ENCODE measurements around the gene CHN2.
"Not testable (repeated sequence)": the region's sequence is repeated elsewhere in the genome, so short reads cannot be mapped to it uniquely, and the experiment has no call there.

Gene CHN2

DNA sequence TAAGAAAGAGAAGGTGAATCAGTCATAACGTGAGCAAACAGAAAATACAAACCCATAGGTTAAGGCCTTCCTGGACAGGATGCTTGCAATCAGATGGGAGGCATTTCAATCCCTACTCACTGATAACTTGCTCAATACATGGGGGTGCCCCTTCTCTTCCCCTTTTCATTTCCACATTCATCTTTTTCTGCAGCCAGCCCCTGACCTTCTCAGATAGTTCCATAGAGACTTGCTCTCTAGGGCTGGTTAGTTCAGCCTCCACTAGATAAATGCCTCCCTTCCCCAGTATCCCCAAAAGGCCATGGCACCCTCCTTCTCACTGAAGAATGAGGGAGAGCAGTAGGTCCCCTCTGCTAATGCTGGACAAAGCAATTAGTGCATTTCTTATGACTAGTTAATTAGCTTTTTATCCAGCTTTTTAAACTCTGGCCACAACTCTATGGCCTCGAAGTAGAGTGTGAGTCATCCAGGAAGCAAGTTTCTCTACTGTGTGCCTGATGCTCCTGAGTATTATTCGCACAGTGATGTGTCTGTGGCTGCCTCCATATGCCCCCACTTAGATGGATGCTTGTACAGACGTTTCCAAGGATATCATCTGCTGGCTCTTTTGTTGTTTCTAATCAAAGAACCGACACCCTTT lies 12.7 kb downstream of the CHN2 start:
- FAIRE-seq (no peak), DNase-seq (ENCODE audit: insufficient read length) (no peak)
- TF ChIP-seq POLR2A (IDR thresholded peaks at IDR 0.05; ENCODE audit: low read depth, low read length) = no peak
- no peak for TF ChIP-seq TAF1 (IDR thresholded peaks at IDR 0.05; ENCODE audit: borderline replicate concordance, low read depth, low read length)
- TF ChIP-seq POLR2AphosphoS5 (IDR thresholded peaks at IDR 0.05; ENCODE audit: low read depth, low read length) = no peak

- FAIRE-seq = no peak
- no peak for TF ChIP-seq POLR2AphosphoS5 (IDR thresholded peaks at IDR 0.05; ENCODE audit: low read depth, low read length)
- no peak for TF ChIP-seq POLR2A (IDR thresholded peaks at IDR 0.05; ENCODE audit: low read depth, low read length)
- no peak for TF ChIP-seq TAF1 (IDR thresholded peaks at IDR 0.05; ENCODE audit: borderline replicate concordance, low read depth, low read length)
- DNase-seq (ENCODE audit: insufficient read length) = no peak
These were observed 14.1 kb downstream of the CHN2 start for GRCh38 chr7:29208410-29209250.

GRCh38 chr7:29209745-29210144 lies 15.2 kb downstream of the CHN2 start:
- no peak for FAIRE-seq
- TF ChIP-seq POLR2AphosphoS5 (IDR thresholded peaks at IDR 0.05; ENCODE audit: low read depth, low read length) = no peak
- TF ChIP-seq POLR2A (IDR thresholded peaks at IDR 0.05; ENCODE audit: low read depth, low read length) = no peak
- no peak for TF ChIP-seq TAF1 (IDR thresholded peaks at IDR 0.05; ENCODE audit: borderline replicate concordance, low read depth, low read length)
- no peak for DNase-seq (ENCODE audit: insufficient read length)

- not testable (repeated sequence) for DNase-seq (ENCODE audit: insufficient read length); FAIRE-seq
These were observed 18.2 kb downstream of the CHN2 start for GRCh38 chr7:29212736-29213135.

DNA sequence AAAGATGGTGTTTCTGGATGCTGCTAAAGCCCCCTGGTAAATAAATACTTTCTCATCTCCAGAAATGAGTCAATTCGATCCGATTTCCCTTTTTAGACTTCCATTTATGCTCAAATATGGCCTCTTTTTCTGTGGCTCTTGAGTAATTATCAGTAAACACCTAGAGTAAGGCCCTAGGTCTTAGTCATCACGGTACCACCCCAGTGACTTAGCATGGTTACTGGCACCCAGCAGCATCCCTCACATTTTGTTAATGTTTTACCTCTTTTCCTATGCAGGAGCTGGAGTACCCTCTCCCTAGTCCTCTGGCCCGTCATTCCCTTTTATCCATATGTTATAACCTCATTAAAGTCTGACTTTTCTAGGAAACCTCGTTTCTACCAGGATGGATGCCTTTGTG lies 19.5 kb downstream of the CHN2 start:
- TF ChIP-seq POLR2AphosphoS5 (IDR thresholded peaks at IDR 0.05; ENCODE audit: low read depth, low read length) (no peak), TAF1 (IDR thresholded peaks at IDR 0.05; ENCODE audit: borderline replicate concordance, low read depth, low read length) (no peak), POLR2A (IDR thresholded peaks at IDR 0.05; ENCODE audit: low read depth, low read length) (no peak)
- DNase-seq (ENCODE audit: insufficient read length) (no peak), FAIRE-seq (no peak)

- TF ChIP-seq POLR2A (IDR thresholded peaks at IDR 0.05; ENCODE audit: low read depth, low read length) (no peak), POLR2AphosphoS5 (IDR thresholded peaks at IDR 0.05; ENCODE audit: low read depth, low read length) (no peak)
- FAIRE-seq (no peak), DNase-seq (ENCODE audit: insufficient read length) (no peak)
These were observed 20.2 kb downstream of the CHN2 start for GRCh38 chr7:29214816-29215215.

DNA sequence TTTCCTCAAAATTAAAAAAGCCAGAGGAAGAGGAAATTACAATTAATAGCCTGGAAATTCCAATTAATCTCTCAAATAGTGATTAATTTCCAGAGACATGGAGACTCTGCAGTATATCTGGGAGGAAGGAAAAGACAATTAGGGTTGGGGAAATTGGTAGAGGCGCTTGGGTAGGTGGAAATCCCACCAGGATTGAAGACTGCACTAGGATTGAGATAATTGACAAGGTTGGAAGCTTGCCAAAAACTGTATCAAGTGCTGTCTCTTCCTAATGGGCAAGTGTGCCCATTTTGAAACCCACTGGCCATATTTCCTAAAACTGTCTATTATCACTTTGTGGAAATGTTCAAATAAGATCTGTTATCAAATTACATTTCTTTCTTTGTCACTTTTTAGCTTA lies 21.6 kb downstream of the CHN2 start:
- no peak for FAIRE-seq
- no peak for DNase-seq (ENCODE audit: insufficient read length)
- TF ChIP-seq TAF1 (IDR thresholded peaks at IDR 0.05; ENCODE audit: borderline replicate concordance, low read depth, low read length) (no peak), POLR2AphosphoS5 (IDR thresholded peaks at IDR 0.05; ENCODE audit: low read depth, low read length) (no peak), POLR2A (IDR thresholded peaks at IDR 0.05; ENCODE audit: low read depth, low read length) (no peak)

- TF ChIP-seq POLR2AphosphoS5 (IDR thresholded peaks at IDR 0.05; ENCODE audit: low read depth, low read length) (no peak), POLR2A (IDR thresholded peaks at IDR 0.05; ENCODE audit: low read depth, low read length) (no peak), TAF1 (IDR thresholded peaks at IDR 0.05; ENCODE audit: borderline replicate concordance, low read depth, low read length) (no peak)
- no peak for DNase-seq (ENCODE audit: insufficient read length)
- no peak for FAIRE-seq
These were observed 22.5 kb downstream of the CHN2 start for GRCh38 chr7:29217113-29217512.

DNA sequence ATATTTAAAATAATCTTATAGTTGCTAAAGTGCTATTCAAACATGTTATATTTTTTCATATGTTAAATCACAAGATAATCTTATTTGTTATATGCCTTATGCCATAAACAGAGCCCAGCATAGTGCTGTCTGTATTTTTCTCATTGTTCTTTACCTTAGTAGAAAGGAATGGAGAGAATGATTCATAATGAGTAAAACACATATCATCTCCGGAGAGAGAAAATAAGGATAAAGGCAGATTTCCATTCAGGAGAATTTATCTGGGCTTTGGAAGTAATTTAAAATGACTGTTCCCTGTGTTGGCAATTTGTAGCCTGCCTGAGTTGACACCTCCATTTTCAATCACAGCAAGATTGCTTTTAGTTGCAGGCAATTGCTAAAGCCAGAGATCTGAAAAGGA lies 30.2 kb downstream of the CHN2 start:
- DNase-seq (ENCODE audit: insufficient read length) (no peak), FAIRE-seq (no peak)
- TF ChIP-seq POLR2AphosphoS5 (IDR thresholded peaks at IDR 0.05; ENCODE audit: low read depth, low read length) = no peak
- TF ChIP-seq POLR2A (IDR thresholded peaks at IDR 0.05; ENCODE audit: low read depth, low read length) = no peak
- no peak for TF ChIP-seq TAF1 (IDR thresholded peaks at IDR 0.05; ENCODE audit: borderline replicate concordance, low read depth, low read length)

DNA sequence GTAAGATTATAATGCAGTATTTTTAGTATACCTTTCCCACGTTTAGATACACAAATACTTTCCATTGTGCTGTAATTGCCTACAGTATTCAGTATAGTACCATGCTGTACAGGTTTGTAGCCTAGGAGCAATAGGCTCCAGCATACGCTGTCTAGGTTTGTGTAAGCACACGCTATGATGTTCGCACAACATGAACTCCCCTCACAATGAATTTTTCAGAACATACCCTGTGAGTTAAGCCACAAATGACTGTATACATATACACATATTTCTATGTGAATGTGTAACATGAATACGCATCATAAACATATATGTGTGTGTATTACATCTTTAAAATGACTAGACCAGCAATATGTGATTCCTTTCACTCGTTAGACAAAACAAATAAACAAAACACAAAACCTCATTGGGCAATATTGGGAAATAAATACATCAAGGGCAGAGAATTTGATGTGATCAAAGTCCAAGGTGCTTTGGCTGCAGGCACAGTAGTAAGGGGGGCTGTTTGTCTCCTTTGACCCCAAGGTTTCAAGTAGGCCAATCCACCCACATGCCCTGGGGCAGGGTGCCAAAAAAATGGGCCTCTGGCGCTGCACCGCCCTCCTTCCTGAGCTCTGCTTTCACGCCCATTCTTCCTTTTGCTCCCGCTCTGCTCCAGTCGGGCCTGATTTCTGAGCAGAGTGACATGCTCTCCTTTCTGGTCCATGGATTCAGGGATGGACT lies 33.9 kb downstream of the CHN2 start:
- FAIRE-seq (no peak), DNase-seq (ENCODE audit: insufficient read length) (no peak)
- TF ChIP-seq TAF1 (IDR thresholded peaks at IDR 0.05; ENCODE audit: borderline replicate concordance, low read depth, low read length) (no peak), POLR2A (IDR thresholded peaks at IDR 0.05; ENCODE audit: low read depth, low read length) (no peak), POLR2AphosphoS5 (IDR thresholded peaks at IDR 0.05; ENCODE audit: low read depth, low read length) (no peak)

- FAIRE-seq = no peak
These were observed 34.5 kb downstream of the CHN2 start for GRCh38 chr7:29229066-29229465.

DNA sequence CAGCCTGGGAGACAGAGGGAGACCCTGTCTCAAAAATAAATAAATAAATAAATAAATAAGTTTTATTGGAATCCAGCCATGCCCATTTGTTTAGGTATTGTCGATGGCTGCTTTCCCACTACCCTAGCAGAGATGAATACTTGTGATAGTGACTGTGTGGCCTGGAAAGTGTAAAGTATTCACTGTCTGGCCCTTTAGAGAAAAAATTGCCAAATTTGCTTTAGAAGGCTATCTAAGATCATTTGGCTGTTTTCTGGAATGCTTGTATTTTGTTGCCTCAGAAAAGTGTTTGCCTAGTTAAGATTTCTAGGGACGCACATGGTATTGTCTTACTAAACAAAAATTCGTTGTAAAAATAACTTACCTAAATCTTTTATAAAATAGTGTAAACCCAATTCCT lies 35.4 kb downstream of the CHN2 start:
- no peak for DNase-seq (ENCODE audit: insufficient read length)
- TF ChIP-seq TAF1 (IDR thresholded peaks at IDR 0.05; ENCODE audit: borderline replicate concordance, low read depth, low read length) = no peak
- TF ChIP-seq POLR2AphosphoS5 (IDR thresholded peaks at IDR 0.05; ENCODE audit: low read depth, low read length) = no peak
- no peak for TF ChIP-seq POLR2A (IDR thresholded peaks at IDR 0.05; ENCODE audit: low read depth, low read length)
- no peak for FAIRE-seq

More at GRCh38 chr7:29229066-29229465, 34.5 kb downstream of the CHN2 start:
- no peak for DNase-seq (ENCODE audit: insufficient read length)
- no peak for TF ChIP-seq POLR2A (IDR thresholded peaks at IDR 0.05; ENCODE audit: low read depth, low read length)
- no peak for TF ChIP-seq POLR2AphosphoS5 (IDR thresholded peaks at IDR 0.05; ENCODE audit: low read depth, low read length)
- no peak for TF ChIP-seq TAF1 (IDR thresholded peaks at IDR 0.05; ENCODE audit: borderline replicate concordance, low read depth, low read length)

Measured in GM12892 (cell line).